ENCODE data around the gene OSMR.
"Not testable (repeated sequence)": the region's sequence is repeated elsewhere in the genome, so short reads cannot be mapped to it uniquely, and the experiment has no call there.

The OSMR gene

GRCh38 chr5:38848637-38849036 is 2.8 kb downstream of the OSMR start:
- H3K9me2 ChIP-seq (replicated peaks; ENCODE audit: control insufficient read depth, low read length): no peaks in the 10 kb centered on the region
- H3K36me3 ChIP-seq (ENCODE audit: control insufficient read depth, low read length): no peaks in the 10 kb centered on the region
- H3K4me2 ChIP-seq (ENCODE audit: low read length): no peak overlapping the region
- no peaks in the 10 kb centered on the region for H3F3A ChIP-seq (ENCODE audit: control insufficient read depth, insufficient read depth)
- H3K79me2 ChIP-seq (ENCODE audit: control insufficient read depth, low read length): no peaks in the 10 kb centered on the region
- no peaks in the 10 kb centered on the region for H3K9me3 ChIP-seq (ENCODE audit: control insufficient read depth, insufficient read depth, low read length)
- no peaks in the 10 kb centered on the region for H4K20me1 ChIP-seq (ENCODE audit: control insufficient read depth, insufficient read depth, low read depth, low read length)
- H3K27me3 ChIP-seq (ENCODE audit: control insufficient read depth, low read length): no peaks in the 10 kb centered on the region
- TF ChIP-seq CTCF (IDR thresholded peaks at IDR 0.05; ENCODE audit: low read depth, low read length, poor library complexity, severe bottlenecking): no peak
- TF ChIP-seq EZH2phosphoT487 (IDR thresholded peaks at IDR 0.05; ENCODE audit: borderline replicate concordance, low read length): no peak
- H3K4me3 ChIP-seq (ENCODE audit: low read length): no peak overlapping the region
- H3K4me1 ChIP-seq (ENCODE audit: control insufficient read depth, low read length): no peaks in the 10 kb centered on the region
- no peak overlapping the region for H3K27ac ChIP-seq (ENCODE audit: low read depth, low read length)

- H3K9me3 ChIP-seq (ENCODE audit: control insufficient read depth, insufficient read depth, low read length); H3K27ac ChIP-seq (ENCODE audit: low read depth, low read length); H3K79me2 ChIP-seq (ENCODE audit: control insufficient read depth, low read length); H3F3A ChIP-seq (ENCODE audit: control insufficient read depth, insufficient read depth); H4K20me1 ChIP-seq (ENCODE audit: control insufficient read depth, insufficient read depth, low read depth, low read length); H3K4me2 ChIP-seq (ENCODE audit: low read length); H3K4me1 ChIP-seq (ENCODE audit: control insufficient read depth, low read length); H3K9me2 ChIP-seq (replicated peaks; ENCODE audit: control insufficient read depth, low read length); H3K27me3 ChIP-seq (ENCODE audit: control insufficient read depth, low read length); H3K4me3 ChIP-seq (ENCODE audit: low read length); H3K36me3 ChIP-seq (ENCODE audit: control insufficient read depth, low read length): not testable (repeated sequence)
These were observed 5.8 kb downstream of the OSMR start for GRCh38 chr5:38851640-38852039.

- Histone ChIP-seq H3K27ac (ENCODE audit: low read depth, low read length) (no peak overlapping the region), H3K36me3 (ENCODE audit: control insufficient read depth, low read length) (no peaks in the 10 kb centered on the region), H3F3A (ENCODE audit: control insufficient read depth, insufficient read depth) (no peaks in the 10 kb centered on the region), H4K20me1 (ENCODE audit: control insufficient read depth, insufficient read depth, low read depth, low read length) (no peaks in the 10 kb centered on the region), H3K4me2 (ENCODE audit: low read length) (no peak overlapping the region), H3K79me2 (ENCODE audit: control insufficient read depth, low read length) (no peaks in the 10 kb centered on the region), H3K9me3 (ENCODE audit: control insufficient read depth, insufficient read depth, low read length) (no peaks in the 10 kb centered on the region), H3K27me3 (ENCODE audit: control insufficient read depth, low read length) (no peaks in the 10 kb centered on the region), H3K4me3 (ENCODE audit: low read length) (no peak overlapping the region), H3K4me1 (ENCODE audit: control insufficient read depth, low read length) (no peaks in the 10 kb centered on the region), H3K9me2 (replicated peaks; ENCODE audit: control insufficient read depth, low read length) (no peaks in the 10 kb centered on the region)
- TF ChIP-seq EZH2phosphoT487 (IDR thresholded peaks at IDR 0.05; ENCODE audit: borderline replicate concordance, low read length) (no peak), CTCF (IDR thresholded peaks at IDR 0.05; ENCODE audit: low read depth, low read length, poor library complexity, severe bottlenecking) (no peak)
These were observed 8.1 kb downstream of the OSMR start for GRCh38 chr5:38853753-38854470.

- no peaks in the 10 kb centered on the region for H4K20me1 ChIP-seq (ENCODE audit: control insufficient read depth, insufficient read depth, low read depth, low read length)
- H3K9me3 ChIP-seq (ENCODE audit: control insufficient read depth, insufficient read depth, low read length): no peaks in the 10 kb centered on the region
- H3K36me3 ChIP-seq (ENCODE audit: control insufficient read depth, low read length): no peaks in the 10 kb centered on the region
- no peaks in the 10 kb centered on the region for H3K9me2 ChIP-seq (replicated peaks; ENCODE audit: control insufficient read depth, low read length)
- no peak overlapping the region for H3K27ac ChIP-seq (ENCODE audit: low read depth, low read length)
- TF ChIP-seq EZH2phosphoT487 (IDR thresholded peaks at IDR 0.05; ENCODE audit: borderline replicate concordance, low read length) (no peak), CTCF (IDR thresholded peaks at IDR 0.05; ENCODE audit: low read depth, low read length, poor library complexity, severe bottlenecking) (no peak)
- H3K79me2 ChIP-seq (ENCODE audit: control insufficient read depth, low read length): no peaks in the 10 kb centered on the region
- H3K27me3 ChIP-seq (ENCODE audit: control insufficient read depth, low read length): no peaks in the 10 kb centered on the region
- H3F3A ChIP-seq (ENCODE audit: control insufficient read depth, insufficient read depth): no peaks in the 10 kb centered on the region
- H3K4me2 ChIP-seq (ENCODE audit: low read length): no peak overlapping the region
- no peaks in the 10 kb centered on the region for H3K4me1 ChIP-seq (ENCODE audit: control insufficient read depth, low read length)
- H3K4me3 ChIP-seq (ENCODE audit: low read length): no peak overlapping the region
These were observed 9.1 kb downstream of the OSMR start for GRCh38 chr5:38854907-38855306.
